Activated naive CD8-positive, alpha-beta T cell (primary cell): ENCODE results near the gene GORASP1.

Experiments
- H3K27ac Mint-ChIP-seq: one replicate; pipeline ENCODE4 v1.8.0; 2021; ENCODE audit warnings: mixed read lengths
- H3K27me3 Mint-ChIP-seq: one replicate; pipeline ENCODE4 v1.8.0; 2021; ENCODE audit warnings: mixed read lengths
- H3K36me3 Mint-ChIP-seq: one replicate; pipeline ENCODE4 v1.8.0; 2021; ENCODE audit warnings: mixed read lengths
- H3K4me1 Mint-ChIP-seq: one replicate; pipeline ENCODE4 v1.8.0; 2021; ENCODE audit warnings: low read depth, mixed read lengths
- H3K4me3 Mint-ChIP-seq: one replicate; pipeline ENCODE4 v1.8.0; 2021; ENCODE audit warnings: mild to moderate bottlenecking, mixed read lengths
- H3K9me3 Mint-ChIP-seq: one replicate; pipeline ENCODE4 v1.8.0; 2021; ENCODE audit warnings: low read depth, mixed read lengths

Gene GORASP1

GRCh38 chr3:39107388-39108199, at the start of gene GORASP1, which contains the start of gene TTC21A:
Gene GORASP1, minus strand, starts transcription at chr3:39107627. Its CDS starts 86 bp downstream, at chr3:39107541.
Gene TTC21A, plus strand, starts transcription at chr3:39107680. Its CDS starts 158 bp downstream, at chr3:39107838.
- Mint-ChIP-seq H3K4me1 (peaks cover 38% of the 10 kb centered on the region), H3K36me3 (no peaks in the 10 kb centered on the region), H3K4me3 (peak within 1 kb of the TSS; percentile 92), H3K27ac (peak within 1 kb of the TSS; percentile 67), H3K9me3 (no peaks in the 10 kb centered on the region), H3K27me3 (no peaks in the 10 kb centered on the region)

- Mint-ChIP-seq H3K4me3 (no peak overlapping the region), H3K27ac (no peak overlapping the region), H3K9me3 (no peaks in the 10 kb centered on the region), H3K27me3 (no peaks in the 10 kb centered on the region), H3K4me1 (peaks cover 28% of the 10 kb centered on the region), H3K36me3 (peaks cover 10% of the 10 kb centered on the region)
These were observed 49.0 kb upstream of the GORASP1 start for GRCh38 chr3:39156421-39156820.

- H3K27me3 Mint-ChIP-seq: no peaks in the 10 kb centered on the region
- H3K9me3 Mint-ChIP-seq: no peaks in the 10 kb centered on the region
- peak overlapping the region; percentile 75 for H3K4me3 Mint-ChIP-seq
- H3K36me3 Mint-ChIP-seq: peaks cover 11% of the 10 kb centered on the region
- H3K27ac Mint-ChIP-seq: peak overlapping the region; percentile 87
- peaks cover 46% of the 10 kb centered on the region for H3K4me1 Mint-ChIP-seq
These were observed 47.0 kb upstream of the GORASP1 start for GRCh38 chr3:39154280-39155021.

- Mint-ChIP-seq H3K9me3 (no peaks in the 10 kb centered on the region), H3K4me3 (peak overlapping the region; percentile 75), H3K36me3 (peaks cover 13% of the 10 kb centered on the region), H3K4me1 (peaks cover 51% of the 10 kb centered on the region), H3K27me3 (no peaks in the 10 kb centered on the region), H3K27ac (peak overlapping the region; percentile 87)
These were observed 46.5 kb upstream of the GORASP1 start for GRCh38 chr3:39153977-39154279.

- Mint-ChIP-seq H3K27ac (peak overlapping the region; percentile 98), H3K4me3 (peak overlapping the region; percentile 97), H3K9me3 (no peaks in the 10 kb centered on the region), H3K4me1 (peaks cover 78% of the 10 kb centered on the region), H3K36me3 (peaks cover 26% of the 10 kb centered on the region), H3K27me3 (no peaks in the 10 kb centered on the region)
These were observed 43.6 kb upstream of the GORASP1 start for GRCh38 chr3:39150803-39151631.

GRCh38 chr3:39150148-39150802, 42.8 kb upstream of the GORASP1 start:
- Mint-ChIP-seq H3K36me3 (peaks cover 26% of the 10 kb centered on the region), H3K27me3 (no peaks in the 10 kb centered on the region), H3K27ac (peak overlapping the region; percentile 98), H3K4me1 (peaks cover 75% of the 10 kb centered on the region), H3K4me3 (peak overlapping the region; percentile 97), H3K9me3 (no peaks in the 10 kb centered on the region)

- Mint-ChIP-seq H3K4me1 (peaks cover 74% of the 10 kb centered on the region), H3K27ac (peak overlapping the region; percentile 98), H3K4me3 (peak overlapping the region; percentile 97), H3K36me3 (peaks cover 26% of the 10 kb centered on the region), H3K9me3 (no peaks in the 10 kb centered on the region), H3K27me3 (no peaks in the 10 kb centered on the region)
These were observed 42.2 kb upstream of the GORASP1 start for GRCh38 chr3:39149498-39150147.

GRCh38 chr3:39149059-39149455, 41.6 kb upstream of the GORASP1 start:
- peaks cover 26% of the 10 kb centered on the region for H3K36me3 Mint-ChIP-seq
- H3K9me3 Mint-ChIP-seq: no peaks in the 10 kb centered on the region
- peak overlapping the region; percentile 97 for H3K4me3 Mint-ChIP-seq
- peaks cover 72% of the 10 kb centered on the region for H3K4me1 Mint-ChIP-seq
- no peaks in the 10 kb centered on the region for H3K27me3 Mint-ChIP-seq
- H3K27ac Mint-ChIP-seq: peak overlapping the region; percentile 98

- Mint-ChIP-seq H3K36me3 (peaks cover 26% of the 10 kb centered on the region), H3K4me3 (peak overlapping the region; percentile 97), H3K27ac (peak overlapping the region; percentile 98), H3K4me1 (peaks cover 72% of the 10 kb centered on the region), H3K27me3 (no peaks in the 10 kb centered on the region), H3K9me3 (no peaks in the 10 kb centered on the region)
These were observed 41.1 kb upstream of the GORASP1 start for GRCh38 chr3:39148435-39149058.

GRCh38 chr3:39147711-39148434, 40.4 kb upstream of the GORASP1 start:
- Mint-ChIP-seq H3K36me3 (peaks cover 26% of the 10 kb centered on the region), H3K27me3 (no peaks in the 10 kb centered on the region), H3K27ac (peak overlapping the region; percentile 98), H3K4me3 (peak overlapping the region; percentile 97), H3K9me3 (no peaks in the 10 kb centered on the region), H3K4me1 (peaks cover 74% of the 10 kb centered on the region)

GRCh38 chr3:39146611-39147591, 39.5 kb upstream of the GORASP1 start:
- H3K4me3 Mint-ChIP-seq: peak overlapping the region; percentile 97
- H3K27ac Mint-ChIP-seq: peak overlapping the region; percentile 98
- peaks cover 21% of the 10 kb centered on the region for H3K36me3 Mint-ChIP-seq
- H3K9me3 Mint-ChIP-seq: no peaks in the 10 kb centered on the region
- no peaks in the 10 kb centered on the region for H3K27me3 Mint-ChIP-seq
- peaks cover 73% of the 10 kb centered on the region for H3K4me1 Mint-ChIP-seq

- H3K27ac Mint-ChIP-seq: peak overlapping the region; percentile 98
- H3K36me3 Mint-ChIP-seq: peaks cover 19% of the 10 kb centered on the region
- H3K4me3 Mint-ChIP-seq: peak overlapping the region; percentile 42
- H3K27me3 Mint-ChIP-seq: no peaks in the 10 kb centered on the region
- peaks cover 69% of the 10 kb centered on the region for H3K4me1 Mint-ChIP-seq
- H3K9me3 Mint-ChIP-seq: no peaks in the 10 kb centered on the region
These were observed 38.7 kb upstream of the GORASP1 start for GRCh38 chr3:39146083-39146501.
